Frontal cortex (tissue), 4 donors: ENCODE measurements around the gene FIS1. TPM values are rescaled to one million over a fixed set of nuclear protein-coding genes. Genes with fewer than 3 reads are reported as not detected.
"Not testable (repeated sequence)": the region's sequence is repeated elsewhere in the genome, so short reads cannot be mapped to it uniquely, and the experiment has no call there.

ENCODE experiments used
- DNase-seq, 2 donors: peaks; one replicate each; pipeline ENCODE4 v3.0.0; 2012; ENCODE audit warnings: low spot score in 2 of 2
- FAIRE-seq: peaks from 2 replicates; lab custom pipeline; 2012; peaks lifted over from hg19 to GRCh38; lab: Jason Lieb, UNC
- total RNA-seq: library from RNA; depleted of rRNA; stranded (reverse); fragments of >200 nt; gene quantifications from one replicate; pipeline ENCODE4 v1.2.3, GENCODE V29; 2014
- donor health status: control.
- donor health status: control.
- donor health status: control.

FIS1 gene
- total RNA-seq, result 58.7 TPM

DNA sequence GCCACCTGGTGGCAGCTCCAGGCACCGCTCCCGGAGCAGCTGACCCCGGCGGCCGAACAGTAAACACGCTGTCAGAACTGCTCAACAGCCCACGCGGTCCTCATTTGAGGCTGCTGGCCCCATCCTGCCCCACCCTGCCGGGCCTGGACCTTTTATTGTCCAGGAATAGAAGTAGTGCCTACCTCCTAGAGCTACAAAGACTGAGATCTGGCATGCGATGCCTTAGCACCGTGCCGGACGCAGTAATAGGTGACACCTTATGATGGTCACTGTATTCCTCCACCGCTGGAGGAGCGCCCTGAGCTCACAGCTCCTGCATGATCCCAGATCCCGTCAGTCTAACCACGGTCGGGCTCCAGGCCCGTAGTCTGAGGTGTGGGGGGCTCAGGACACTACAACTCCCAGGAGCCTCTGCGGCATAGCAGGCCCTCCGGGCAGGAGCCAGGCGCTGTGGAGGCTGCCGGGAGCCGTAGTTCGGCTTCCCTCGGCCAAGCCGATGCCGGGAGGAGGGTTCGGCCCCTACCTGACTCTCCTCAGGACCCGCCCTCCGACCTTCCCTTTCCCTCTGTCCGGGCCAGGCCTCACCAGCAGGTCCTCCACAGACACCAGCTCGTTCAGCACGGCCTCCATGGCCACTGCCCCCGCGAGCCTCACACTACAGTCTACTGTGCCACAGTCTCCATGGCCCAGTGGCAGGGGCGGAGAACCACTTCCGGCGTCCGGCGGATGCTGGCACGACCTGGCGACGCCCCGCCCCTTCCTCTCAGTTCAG is at the start of gene FIS1:
TSS of gene FIS1 (minus strand) at position 707 of the 772 bp plus-strand sequence. CDS start at position 630, 77 bp downstream.
- DNase-seq (peak; percentile 86 to 92), FAIRE-seq (no peak)

DNA sequence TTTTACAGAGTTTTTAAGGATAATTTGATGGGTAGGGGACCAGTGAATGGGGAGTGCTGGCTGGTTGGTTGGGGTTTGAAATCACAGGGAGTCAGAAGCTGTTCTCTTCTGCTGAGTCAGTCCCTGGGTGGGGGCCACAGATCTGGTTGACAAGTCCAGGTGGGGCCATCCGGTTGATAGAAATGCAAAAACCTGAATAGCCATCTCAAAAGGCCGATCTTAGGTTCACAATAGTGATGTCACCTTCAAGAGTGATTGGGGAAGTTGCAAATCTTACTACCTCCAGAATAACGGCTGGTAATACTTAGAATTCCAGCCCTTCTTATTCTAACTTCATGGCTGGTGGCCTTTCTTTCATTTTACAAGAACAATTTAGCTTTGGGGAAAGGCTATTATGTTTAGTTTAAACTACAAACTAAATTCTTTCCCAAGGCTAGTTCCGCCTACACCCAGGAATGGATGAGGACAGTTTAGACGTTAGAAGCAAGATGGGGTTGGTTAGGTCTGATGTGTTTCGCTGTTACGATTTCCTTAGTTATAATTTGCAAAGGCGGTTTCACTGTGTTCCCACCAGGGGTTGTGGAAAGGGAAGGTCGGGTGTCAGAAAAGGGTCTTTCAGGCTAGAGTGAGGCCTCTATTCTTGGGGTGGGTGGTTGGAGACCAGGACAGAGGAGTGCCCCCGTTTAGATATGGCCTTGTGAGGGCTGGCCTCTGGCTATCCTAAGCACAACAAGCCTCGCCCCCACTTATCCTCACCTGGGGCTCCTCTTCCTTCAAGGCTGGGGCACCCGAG is 49.4 kb upstream of the FIS1 start:
- DNase-seq (no peak), FAIRE-seq (no peak)

DNA sequence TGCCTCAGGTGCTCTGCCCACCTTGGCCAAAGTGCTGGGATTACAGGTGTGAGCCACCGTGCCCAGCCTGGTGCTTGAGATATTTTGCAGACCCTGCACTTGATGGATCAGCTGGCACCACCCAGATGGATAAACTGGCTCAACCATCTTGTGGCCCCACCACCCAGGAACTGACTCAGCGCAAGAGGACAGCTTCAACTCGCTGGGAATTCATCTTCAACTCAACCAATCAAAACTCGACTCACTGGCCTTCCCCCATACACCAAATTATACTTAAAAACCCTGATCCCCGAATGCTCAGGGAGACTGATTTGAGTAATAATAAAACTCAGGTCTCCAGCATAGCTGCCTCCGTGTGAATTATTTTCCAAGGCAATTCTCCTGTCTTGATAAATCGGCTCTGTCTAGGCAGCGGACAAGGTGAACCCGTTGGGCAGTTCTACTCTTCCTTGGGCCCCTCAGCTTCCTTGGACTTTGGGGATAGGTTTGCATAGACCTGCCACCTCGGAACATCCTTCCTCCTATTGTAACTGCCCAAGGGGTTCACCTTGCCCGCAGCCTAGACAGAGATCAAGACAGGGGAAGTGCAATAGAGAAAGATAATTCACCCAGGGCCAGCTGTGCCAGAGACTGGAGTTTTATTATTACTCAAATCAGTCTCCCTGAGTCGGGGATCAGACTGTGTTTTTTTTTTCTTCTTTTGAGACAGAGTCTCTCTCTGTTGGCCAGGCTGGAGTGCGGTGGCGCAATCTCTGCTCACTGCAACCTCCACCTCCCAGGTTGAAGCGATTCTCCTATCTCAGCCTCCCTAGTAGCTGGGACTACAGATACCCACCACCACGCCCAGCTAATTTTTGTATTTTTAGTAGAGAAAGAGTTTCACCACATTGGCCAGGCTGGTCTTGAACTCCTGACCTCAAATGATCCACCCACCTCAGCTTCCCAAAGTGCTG is 48.5 kb upstream of the FIS1 start:
- FAIRE-seq, result not testable (repeated sequence)

DNA sequence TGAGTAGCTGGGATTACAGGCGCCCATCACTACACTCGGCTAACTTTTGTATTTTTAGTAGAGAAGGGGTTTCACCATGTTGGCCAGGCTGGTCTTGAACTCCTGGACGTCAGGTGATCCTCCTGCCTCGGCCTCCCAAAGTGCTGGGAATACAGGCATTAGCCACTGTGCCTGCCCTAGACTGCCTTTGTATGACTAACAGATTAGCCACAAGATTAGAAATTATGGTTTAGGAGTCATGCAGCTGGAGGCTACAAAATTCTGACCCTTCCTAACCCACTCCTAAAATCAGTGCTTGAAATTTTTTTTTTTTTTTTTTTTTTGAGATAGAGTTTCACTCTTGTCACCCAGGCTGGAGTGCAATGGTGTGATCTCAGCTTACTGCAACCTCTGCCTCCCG is 47.7 kb upstream of the FIS1 start:
- not testable (repeated sequence) for DNase-seq, FAIRE-seq

More for the DNA sequence above, 48.5 kb upstream of the FIS1 start:
- not testable (repeated sequence) for DNase-seq

DNA sequence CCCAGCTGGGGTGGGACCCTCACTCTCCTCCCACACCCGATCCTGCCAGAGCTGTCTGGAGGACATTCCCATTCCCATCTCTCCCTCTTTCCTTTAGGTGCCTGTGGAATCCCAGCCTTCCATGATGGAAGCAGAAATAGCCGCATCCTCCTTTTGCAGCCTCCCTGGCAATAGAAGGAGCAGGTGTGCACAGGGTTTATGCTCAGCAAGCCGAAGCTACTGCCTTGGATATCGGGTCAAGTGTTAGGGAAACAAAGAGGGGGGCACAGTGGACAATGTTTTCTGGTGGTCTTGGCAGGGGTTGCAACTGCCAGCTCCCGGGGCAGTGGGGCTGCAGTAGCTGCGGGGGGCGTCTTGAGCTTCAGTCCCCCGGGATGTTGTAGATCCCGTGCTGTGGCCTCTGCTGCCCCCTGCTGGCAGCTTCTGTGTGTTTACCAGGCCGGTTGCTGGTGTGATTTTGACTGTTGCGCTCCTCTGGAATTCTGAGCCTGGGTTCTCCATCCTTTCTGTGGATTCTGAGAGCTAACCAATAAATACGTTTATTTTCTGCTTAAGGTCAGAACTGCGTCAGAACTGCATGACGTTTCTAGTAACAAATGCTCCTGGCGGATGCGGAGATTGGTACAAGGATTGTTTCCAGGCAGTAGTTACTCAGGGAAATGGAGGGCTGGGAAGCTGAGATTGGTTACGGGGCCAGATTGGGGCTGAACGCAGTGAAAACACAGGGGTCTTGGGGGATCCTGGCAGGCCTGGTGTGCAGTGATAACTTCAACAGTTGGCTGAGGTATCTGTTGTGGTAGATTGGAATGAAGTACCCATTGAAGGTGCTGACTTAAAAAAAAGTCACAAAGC is 45.5 kb upstream of the FIS1 start:
- not testable (repeated sequence) for DNase-seq, FAIRE-seq

DNA sequence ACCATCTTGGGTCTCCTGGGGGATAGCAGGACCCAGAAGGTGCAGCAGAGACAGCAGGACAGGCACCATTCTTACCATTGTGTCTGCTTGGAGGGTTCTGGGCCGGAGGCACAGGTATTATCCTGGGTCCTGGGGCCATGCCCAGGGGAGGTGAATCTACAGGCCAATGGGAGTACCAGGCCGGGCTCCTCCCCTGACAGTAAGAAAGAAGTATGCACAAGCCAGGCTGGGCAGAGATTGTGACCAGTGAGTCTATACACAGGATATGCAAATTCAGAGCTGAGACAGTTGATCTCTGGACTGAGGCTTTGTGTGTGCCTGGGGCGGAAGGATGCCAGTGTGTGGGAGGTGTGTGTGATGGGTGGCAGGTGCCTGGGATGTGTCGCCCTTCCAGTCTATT is 44.8 kb upstream of the FIS1 start:
- FAIRE-seq, DNase-seq: not testable (repeated sequence)

DNA sequence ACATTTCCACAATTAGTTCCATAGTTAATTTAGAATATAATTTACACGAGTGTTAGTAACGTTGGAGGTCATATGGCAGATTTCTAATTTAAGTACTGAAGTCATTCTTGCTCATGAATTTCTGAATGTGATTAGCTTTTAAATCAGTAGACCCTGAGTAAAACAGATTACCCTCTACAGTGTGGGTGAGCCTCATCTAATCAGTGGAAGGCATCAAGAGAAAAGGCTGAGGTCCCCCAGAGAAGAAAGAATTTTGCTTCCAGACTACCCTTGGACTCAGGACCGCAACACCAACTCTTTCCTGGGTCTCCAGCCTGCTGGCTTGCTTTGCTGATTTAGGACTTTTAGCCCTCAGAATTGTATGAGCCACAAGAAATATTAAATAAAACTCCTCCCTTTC is 43.6 kb upstream of the FIS1 start:
- DNase-seq (no peak), FAIRE-seq (no peak)

DNA sequence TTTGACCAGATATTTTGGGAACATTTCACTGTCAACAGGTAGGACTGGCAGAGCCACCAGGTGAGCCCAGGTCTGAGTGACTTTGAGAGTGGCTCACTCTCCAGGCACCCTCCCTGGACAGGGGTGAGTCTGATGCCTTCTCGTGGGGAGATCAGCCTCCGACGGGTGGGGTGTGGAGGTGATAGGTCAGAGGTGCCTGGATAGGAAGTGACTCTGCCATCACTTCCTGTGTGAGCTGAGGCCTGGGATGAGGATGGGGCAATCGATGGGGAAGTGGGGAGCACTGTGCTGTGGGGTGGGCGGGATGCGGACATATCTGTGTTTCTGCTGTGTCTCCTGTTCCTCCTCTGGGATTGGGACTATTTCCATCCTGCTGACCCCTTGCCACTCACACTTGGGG is 42.2 kb upstream of the FIS1 start:
- DNase-seq, result no peak
- no peak for FAIRE-seq

DNA sequence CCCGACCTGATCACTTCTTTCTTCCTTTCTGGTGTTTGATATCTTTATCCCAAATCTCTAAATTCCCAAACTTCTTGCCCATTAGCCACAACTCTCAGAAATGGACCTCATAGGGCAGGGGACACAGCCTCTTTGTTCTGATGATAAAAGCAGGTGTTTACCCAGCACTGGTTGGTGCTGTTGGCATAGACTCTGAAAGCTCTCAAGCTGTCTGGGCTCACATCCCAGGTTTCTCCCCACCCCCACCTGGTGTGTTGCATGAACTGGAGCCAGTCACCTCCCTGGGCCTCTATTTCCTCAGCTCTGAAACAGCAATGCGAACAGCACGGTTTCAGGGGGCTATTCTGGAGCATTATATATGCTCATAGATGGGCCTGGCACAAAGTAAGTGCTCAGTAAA is 41.0 kb upstream of the FIS1 start:
- FAIRE-seq, result not testable (repeated sequence)

DNA sequence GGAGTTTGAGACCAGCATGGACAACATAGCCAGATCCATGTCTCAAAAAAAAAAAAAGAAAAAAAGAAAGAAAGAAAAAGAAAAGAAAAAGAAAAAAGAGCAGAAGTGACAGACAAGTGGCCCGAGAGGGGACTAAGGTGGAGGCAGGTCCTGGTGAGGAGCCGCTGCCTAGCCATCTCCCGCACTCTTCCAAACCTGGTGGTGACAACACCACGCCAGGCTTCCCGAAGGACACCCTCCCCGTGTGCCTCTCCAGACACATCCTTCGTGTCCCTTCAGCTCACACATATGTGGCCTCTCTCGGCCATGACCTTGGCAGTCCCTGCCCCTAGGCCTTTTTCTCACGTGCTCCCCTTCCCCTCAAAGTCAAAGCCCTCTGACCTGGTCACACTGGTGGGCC is 40.3 kb upstream of the FIS1 start:
- DNase-seq, result no peak
- FAIRE-seq, result no peak

More for the DNA sequence above, 41.0 kb upstream of the FIS1 start:
- DNase-seq, result not testable (repeated sequence)

DNA sequence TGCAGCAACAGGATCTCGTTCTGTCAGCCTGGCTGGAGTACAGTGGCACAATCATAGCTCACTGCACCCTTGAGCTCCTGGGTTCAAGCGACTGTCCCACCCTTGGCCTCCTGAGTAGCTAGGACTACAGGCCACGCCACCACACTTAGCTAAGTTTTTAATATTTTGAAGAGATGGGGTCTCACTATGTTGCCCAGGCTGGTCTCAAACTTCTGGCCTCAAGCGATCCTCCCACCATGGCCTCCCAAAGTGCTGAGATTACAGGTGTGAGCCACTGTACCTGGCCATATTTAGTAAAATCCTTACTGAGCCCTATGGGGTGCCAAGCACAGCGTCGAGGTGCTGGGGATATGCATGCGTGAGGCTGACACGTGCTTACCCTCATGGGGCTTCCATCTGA is 36.0 kb upstream of the FIS1 start:
- not testable (repeated sequence) for FAIRE-seq, DNase-seq

DNA sequence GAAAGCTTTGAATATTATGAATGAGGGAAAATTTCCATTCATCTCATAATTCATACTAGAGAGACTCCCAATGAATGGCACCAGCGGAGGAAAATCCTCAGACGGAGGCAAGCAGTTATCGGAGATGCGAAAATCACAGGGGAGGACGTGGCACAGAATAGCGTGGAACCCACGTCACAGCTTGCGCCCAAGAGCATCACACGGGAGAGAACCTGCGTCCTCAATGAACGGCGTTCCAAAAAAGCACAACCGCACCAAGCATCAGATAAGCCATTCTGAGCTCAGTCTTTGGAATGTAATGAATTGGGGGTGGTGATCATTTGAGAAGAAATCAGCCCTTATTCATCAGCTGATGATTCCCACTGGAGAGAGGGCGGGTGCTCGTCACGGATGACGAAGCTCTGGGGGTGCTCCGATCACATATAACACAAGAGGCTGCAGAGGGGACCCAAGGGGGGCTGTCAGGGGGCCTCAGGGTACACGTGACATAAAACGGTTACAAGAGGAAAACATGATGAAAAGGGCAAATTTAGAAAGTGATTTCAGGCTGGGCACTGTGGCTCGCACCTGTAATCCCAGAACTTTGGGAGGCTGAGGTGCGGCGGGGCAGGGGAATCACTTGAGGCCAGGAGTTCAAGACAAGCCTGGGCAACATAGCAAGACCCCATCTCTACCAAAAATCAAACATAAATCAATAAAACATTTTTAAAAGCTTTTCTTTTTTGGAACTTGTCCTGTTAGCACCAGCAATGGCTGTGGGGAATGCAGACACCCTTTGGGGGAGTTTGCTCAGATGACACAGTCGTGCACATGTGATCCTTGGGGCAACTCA is 33.8 kb upstream of the FIS1 start:
- DNase-seq (no peak), FAIRE-seq (no peak)

DNA sequence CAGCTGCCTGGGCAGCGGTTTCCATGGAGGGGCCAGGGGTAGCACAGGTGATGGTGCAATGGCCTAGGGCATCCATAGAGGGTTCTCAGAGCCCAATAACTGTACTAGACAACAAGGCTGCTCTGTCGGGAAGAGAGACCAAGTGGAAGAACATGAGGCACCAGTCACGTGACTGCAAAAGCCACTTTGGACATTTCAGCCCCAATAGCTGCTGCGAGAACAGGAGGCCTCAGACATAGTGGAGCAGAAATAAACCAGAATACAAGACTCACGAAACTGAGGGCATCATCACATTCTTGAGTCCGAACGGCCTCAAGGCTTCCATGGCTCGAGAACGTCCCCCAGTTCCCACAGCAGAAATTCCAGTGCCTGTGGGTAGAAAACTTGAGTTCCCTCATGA is 32.3 kb upstream of the FIS1 start:
- no peak for DNase-seq
- FAIRE-seq, result no peak

DNA sequence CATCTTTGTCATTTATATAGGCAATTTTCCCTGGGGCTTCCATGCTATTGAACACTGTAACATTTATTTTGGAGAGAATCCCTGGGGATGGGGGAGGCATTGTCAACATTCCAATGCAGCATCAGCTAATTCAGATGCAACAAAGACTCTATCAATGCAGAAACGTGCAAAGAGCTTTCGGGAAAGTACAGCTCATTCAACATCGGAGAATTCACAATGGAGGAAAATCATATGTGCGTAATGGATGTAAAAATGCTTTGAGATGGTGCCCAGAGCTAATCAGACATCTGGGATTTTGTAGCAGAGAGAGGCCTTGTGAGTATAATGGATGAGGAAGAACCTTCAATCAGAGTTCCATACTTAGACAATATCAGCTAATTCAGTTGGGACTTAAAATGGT is 28.3 kb upstream of the FIS1 start:
- DNase-seq, result no peak
- FAIRE-seq, result no peak

DNA sequence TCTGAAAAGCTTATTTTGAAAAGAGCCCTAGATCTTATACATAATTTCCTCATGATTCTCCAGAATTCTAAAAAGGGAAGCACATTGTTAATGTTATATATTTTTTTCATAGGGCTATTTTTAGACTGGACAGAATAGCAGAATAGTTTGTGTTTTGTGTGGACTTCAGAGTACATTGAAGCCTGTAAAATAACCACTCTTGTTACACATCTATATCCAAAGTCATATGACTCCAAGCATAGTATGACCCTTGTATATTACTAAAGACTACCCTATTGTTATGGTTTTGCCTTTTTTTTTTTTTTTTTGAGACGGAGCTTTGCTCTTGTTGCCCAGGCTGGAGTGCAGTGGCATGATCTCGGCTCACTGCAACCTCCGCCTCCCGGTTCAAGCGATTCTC is 26.1 kb upstream of the FIS1 start:
- FAIRE-seq, result no peak

DNA sequence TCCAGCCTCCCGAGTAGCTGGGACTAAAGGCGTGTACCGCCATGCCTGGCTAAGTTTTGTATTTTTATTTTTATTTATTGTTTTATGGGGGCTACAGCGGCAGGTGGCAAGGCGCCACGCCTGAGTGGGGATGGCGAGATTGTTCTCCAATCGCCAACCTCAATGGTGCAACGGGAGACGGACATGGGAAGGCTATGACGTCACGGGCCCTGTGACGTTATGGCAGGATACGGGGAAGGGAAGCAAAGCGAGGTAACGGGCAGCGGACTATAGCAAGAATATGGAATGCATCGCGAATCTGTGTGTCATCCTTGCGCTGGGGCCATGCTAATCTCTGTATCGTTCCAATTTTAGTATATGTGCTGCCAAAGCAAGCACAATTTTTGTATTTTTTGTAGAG is 24.8 kb upstream of the FIS1 start:
- DNase-seq (no peak), FAIRE-seq (no peak)

More for the DNA sequence above, 26.1 kb upstream of the FIS1 start:
- DNase-seq, result no peak

DNA sequence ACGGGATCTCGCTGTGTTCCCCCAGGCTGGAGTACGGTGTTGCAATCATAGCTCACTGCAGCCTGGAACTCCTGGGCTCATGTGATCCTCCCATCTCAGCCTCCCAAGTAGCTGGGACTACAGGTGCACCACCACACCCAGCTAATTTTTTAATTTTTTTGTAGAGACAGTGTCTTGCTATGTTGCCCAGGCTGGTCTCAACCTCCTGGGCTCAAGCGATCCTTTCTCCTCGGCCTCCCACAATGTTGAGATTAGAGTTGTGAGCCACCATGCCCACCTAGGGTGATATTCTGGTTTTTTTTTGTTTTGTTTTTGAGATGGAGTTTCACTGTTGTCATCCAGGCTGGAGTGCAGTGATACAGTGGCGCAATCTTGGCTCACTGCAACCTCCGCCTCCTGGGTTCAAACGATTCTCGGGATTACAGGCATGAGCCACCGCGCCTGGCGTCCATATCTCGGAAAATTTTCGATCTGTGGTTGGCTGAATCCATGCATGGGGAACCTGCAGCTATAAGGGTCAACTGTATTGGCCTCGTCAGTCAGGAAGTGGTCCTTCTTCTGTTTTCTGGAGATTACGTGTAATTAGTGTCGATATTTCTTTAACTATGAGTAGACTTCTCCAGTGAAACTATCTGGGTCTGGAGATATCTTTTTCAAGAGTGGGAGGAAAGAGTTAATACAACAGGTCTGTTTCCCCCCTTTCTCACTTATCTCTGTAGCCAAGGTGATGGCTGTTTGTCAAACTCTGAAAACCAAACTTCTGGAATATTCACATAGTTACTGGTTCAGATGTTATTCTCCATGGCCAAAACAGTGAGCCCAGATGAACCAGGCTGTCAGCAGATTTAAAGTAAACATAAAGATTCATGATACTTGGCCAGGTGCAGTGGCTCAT is 21.0 kb upstream of the FIS1 start:
- DNase-seq (no peak), FAIRE-seq (no peak)
